ENCODE results near the gene PCNX1.

DNA sequence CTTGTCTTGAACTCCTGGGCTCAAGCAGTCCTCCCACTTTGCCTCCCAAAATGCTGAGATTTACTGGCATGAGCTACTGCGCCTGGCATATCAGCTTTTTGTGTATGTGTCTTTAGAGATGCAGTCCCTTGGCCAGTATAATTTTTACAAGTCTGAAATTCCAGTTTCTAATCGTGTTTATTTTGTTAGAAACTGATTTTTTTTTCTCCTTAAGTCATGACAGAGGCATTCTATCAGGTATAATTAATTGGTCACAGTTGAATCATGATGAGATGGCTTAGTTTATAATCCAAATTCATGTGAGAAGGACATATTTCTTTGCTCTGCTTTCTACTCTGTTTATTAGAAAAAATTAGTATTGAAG is 98.9 kb downstream of the PCNX1 start:
- TF ChIP-seq EZH2 (IDR thresholded peaks at IDR 0.05) (no peak), FOXP2 (optimal IDR thresholded peaks at IDR 0.05; ENCODE audit: control extremely low read depth, extremely low read length, insufficient read depth) (no peak), POLR2AphosphoS5 (IDR thresholded peaks at IDR 0.05; ENCODE audit: borderline replicate concordance, low read depth, low read length) (no peak)

All from SK-N-MC (cell line).